ENCODE measurements around the gene DYRK1A. TPM values are rescaled to one million over a fixed set of nuclear protein-coding genes. Genes with fewer than 3 reads are reported as not detected.

Gene DYRK1A
- total and polyA plus RNA-seq, 11 donors = 24.5 to 96.6 (median 69.0) TPM

DNA sequence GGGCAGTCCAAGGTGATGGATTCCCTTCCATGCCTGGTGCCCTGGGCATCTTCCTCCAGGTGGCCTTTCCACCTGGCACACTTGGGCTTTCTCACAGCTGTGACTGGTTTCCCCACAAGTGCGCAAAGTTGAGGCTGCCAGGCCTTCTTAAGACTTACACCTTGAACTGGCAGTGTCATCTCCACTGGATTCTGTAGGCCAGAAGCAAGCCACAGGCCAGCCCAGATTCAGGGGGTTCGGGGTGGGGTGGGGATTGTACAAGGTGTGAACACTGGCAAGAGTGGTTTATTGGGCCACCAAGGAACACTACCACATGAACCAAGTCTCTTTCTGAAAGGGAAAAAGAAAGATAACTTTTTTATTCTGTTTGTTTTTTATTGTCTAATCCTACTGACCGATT is 27.2 kb downstream of the DYRK1A start:
- no peaks in the 10 kb centered on the region for H3K9me3 ChIP-seq
- no peaks in the 10 kb centered on the region for H3K27me3 ChIP-seq
- WGBS, 4 donors = 94 to 97% (median 95%) methylated on average over 3 of the region's 3 CpGs
- H3K4me1 ChIP-seq = peaks cover 4 to 97% (median 86%) of the 10 kb centered on the region in 12 donors
- no peak overlapping the region for H3K27ac ChIP-seq
- DNase-seq (no peak), ATAC-seq (no peak)
- no peaks in the 10 kb centered on the region for H3K36me3 ChIP-seq
- intact Hi-C loops (cut with DNase I) = no loop called here
- no peak for TF ChIP-seq POLR2A (IDR thresholded peaks at IDR 0.05)
- TF ChIP-seq, protein P1, sequence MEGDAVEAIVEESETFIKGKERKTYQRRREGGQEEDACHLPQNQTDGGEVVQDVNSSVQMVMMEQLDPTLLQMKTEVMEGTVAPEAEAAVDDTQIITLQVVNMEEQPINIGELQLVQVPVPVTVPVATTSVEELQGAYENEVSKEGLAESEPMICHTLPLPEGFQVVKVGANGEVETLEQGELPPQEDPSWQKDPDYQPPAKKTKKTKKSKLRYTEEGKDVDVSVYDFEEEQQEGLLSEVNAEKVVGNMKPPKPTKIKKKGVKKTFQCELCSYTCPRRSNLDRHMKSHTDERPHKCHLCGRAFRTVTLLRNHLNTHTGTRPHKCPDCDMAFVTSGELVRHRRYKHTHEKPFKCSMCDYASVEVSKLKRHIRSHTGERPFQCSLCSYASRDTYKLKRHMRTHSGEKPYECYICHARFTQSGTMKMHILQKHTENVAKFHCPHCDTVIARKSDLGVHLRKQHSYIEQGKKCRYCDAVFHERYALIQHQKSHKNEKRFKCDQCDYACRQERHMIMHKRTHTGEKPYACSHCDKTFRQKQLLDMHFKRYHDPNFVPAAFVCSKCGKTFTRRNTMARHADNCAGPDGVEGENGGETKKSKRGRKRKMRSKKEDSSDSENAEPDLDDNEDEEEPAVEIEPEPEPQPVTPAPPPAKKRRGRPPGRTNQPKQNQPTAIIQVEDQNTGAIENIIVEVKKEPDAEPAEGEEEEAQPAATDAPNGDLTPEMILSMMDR (IDR thresholded peaks at IDR 0.05) = no peak
- H3K4me3 ChIP-seq = no peak overlapping the region

DNA sequence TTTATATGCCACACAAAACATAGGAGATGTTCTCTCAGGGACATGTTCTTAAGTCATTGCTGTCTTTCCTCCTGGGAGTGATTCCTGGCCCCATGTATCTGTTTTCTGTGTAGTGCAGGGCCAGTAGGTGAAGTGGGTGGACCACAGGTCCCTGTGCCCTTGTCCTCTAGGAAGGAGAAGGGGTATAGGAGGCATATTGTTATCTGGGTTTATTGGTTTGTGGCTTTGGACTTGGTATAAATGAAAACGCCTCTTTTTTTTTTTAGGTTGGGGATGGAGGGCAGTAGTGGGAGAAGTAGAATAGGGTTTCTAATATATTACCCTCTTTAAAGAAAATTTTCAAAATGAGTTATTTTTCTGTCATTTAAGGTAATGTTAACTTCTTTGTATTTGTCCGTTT is 29.4 kb downstream of the DYRK1A start:
- DNase-seq (no peak), ATAC-seq (no peak)
- Histone ChIP-seq H3K9me3 (peaks cover 0 to 5% (median 0%) of the 10 kb centered on the region in 12 donors), H3K4me3 (no peak overlapping the region), H3K4me1 (peaks cover 4 to 98% (median 77%) of the 10 kb centered on the region in 12 donors), H3K27me3 (no peaks in the 10 kb centered on the region), H3K27ac (no peak overlapping the region), H3K36me3 (no peaks in the 10 kb centered on the region)
- intact Hi-C loops (cut with DNase I) = no loop called here
- TF ChIP-seq, protein P1 (IDR thresholded peaks at IDR 0.05) = no peak
- no peak for TF ChIP-seq POLR2A (IDR thresholded peaks at IDR 0.05)
- 84 to 91% (median 85%) methylated on average over 2 of the region's 2 CpGs for WGBS, 4 donors

DNA sequence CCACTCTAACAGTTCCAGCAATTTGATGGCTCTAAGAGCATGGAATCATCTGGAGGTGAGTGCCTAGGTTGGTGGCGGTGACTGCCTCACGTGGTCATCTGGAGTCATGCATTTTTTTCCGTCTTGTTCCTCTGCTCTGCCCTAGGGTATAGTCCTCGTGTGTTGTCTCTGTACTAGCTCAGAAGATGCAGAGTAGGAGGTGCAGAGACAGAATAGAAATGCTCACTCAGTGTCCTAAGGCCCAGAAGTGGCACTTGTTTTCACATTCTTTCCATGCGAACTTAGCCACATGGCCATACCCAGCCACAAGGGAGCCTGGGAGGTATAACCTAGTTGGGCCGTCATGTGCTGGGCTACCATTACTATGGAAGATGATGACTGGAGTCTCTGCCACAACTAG is 30.3 kb downstream of the DYRK1A start:
- intact Hi-C loops (cut with DNase I) = no loop called here

DNA sequence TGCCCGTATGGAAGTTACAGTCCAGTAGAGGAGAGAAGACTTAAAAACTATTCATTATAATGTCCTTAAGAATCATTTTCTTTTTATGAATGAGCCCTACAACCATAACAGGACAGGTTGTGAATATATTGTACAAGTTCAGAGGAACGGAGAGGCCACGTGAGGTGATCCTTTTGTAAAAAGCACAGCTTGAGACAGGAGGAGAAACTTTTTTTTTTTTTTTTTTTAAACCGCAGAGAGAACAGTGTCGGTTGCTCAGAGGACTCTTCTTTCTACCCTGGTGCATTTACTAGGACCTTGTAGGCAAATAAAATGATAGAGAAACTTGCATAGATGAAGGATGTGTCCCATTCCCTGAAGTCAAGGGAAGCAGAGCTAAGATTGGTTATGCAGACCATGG is 32.1 kb downstream of the DYRK1A start:
- Histone ChIP-seq H3K27ac (no peak overlapping the region), H3K4me3 (no peak overlapping the region), H3K27me3 (no peaks in the 10 kb centered on the region), H3K36me3 (no peaks in the 10 kb centered on the region), H3K9me3 (peaks cover 0 to 21% (median 5%) of the 10 kb centered on the region in 12 donors), H3K4me1 (peaks cover 0 to 81% (median 55%) of the 10 kb centered on the region in 12 donors)
- ATAC-seq (no peak), DNase-seq (no peak)
- intact Hi-C loops (cut with DNase I) = no loop called here
- WGBS, 4 donors = 56 to 65% (median 60%) methylated on average over 5 of the region's 5 CpGs
- TF ChIP-seq, protein P1 (IDR thresholded peaks at IDR 0.05) = no peak
- no peak for TF ChIP-seq POLR2A (IDR thresholded peaks at IDR 0.05)

More for the DNA sequence above, 30.3 kb downstream of the DYRK1A start:
- WGBS, 4 donors = 69 to 79% (median 74%) methylated on average over 6 of the region's 6 CpGs
- no peak for TF ChIP-seq POLR2A (IDR thresholded peaks at IDR 0.05)
- TF ChIP-seq, protein P1 (IDR thresholded peaks at IDR 0.05) = no peak
- Histone ChIP-seq H3K4me1 (peaks cover 4 to 89% (median 73%) of the 10 kb centered on the region in 12 donors), H3K4me3 (no peak overlapping the region), H3K27ac (no peak overlapping the region), H3K36me3 (no peaks in the 10 kb centered on the region), H3K9me3 (peaks cover 0 to 10% (median 2%) of the 10 kb centered on the region in 12 donors), H3K27me3 (no peaks in the 10 kb centered on the region)
- DNase-seq (no peak), ATAC-seq (peak in 3 of 4 donors; percentile 42 to 44 (median 43))

Data from heart left ventricle (tissue), 16 donors.